Measurements from ENCODE around the gene RAB40C.

RAB40C gene

GRCh38 chr16:619476-620100 is 29.7 kb downstream of the RAB40C start:
- FAIRE-seq: no peak

GRCh38 chr16:620700-621525 is 31.0 kb downstream of the RAB40C start:
- FAIRE-seq: no peak

GRCh38 chr16:621526-622105 is 31.8 kb downstream of the RAB40C start:
- FAIRE-seq: no peak

- FAIRE-seq: no peak
These were observed 33.0 kb downstream of the RAB40C start for GRCh38 chr16:622920-623280.

- FAIRE-seq: no peak
These were observed 34.7 kb downstream of the RAB40C start for GRCh38 chr16:624526-625070.

GRCh38 chr16:625117-625976 is 35.5 kb downstream of the RAB40C start:
- FAIRE-seq: no peak

- FAIRE-seq: no peak
These were observed 36.3 kb downstream of the RAB40C start for GRCh38 chr16:625977-626765.

- FAIRE-seq: no peak
These were observed 37.1 kb downstream of the RAB40C start for GRCh38 chr16:626787-627453.

GRCh38 chr16:627454-628239 is 37.8 kb downstream of the RAB40C start:
- no peak for FAIRE-seq

GRCh38 chr16:628321-629061 is 38.6 kb downstream of the RAB40C start:
- FAIRE-seq: no peak

GRCh38 chr16:629185-629832 is 39.4 kb downstream of the RAB40C start:
- no peak for FAIRE-seq

GRCh38 chr16:629833-630248 is 40.0 kb downstream of the RAB40C start:
- FAIRE-seq: no peak

- no peak for FAIRE-seq
These were observed 40.5 kb downstream of the RAB40C start for GRCh38 chr16:630249-630814.

GRCh38 chr16:630815-631405 is 41.0 kb downstream of the RAB40C start, which contains the start of gene WFIKKN1:
WFIKKN1 (plus strand) TSS chr16:630985; CDS start chr16:631254, 269 bp downstream.
- no peak for FAIRE-seq

- no peak for FAIRE-seq
These were observed 42.0 kb downstream of the RAB40C start for GRCh38 chr16:631808-632358.

- FAIRE-seq: no peak
These were observed 42.8 kb downstream of the RAB40C start for GRCh38 chr16:632486-633335.
